Vagina (tissue), 2 donors: ENCODE data around the gene PRSS53.

ENCODE experiments used
- POLR2A ChIP-seq, 2 donors: fragments of 450-650 bp; IDR thresholded peaks; one replicate each; pipeline ENCODE4 v1.6.1; 2017; ENCODE audit warnings: antibody characterized with exemption in 2 of 2, mild to moderate bottlenecking in 2 of 2, moderate library complexity in 2 of 2
- TF ChIP-seq, protein P1 (sequence below), 3 experiments: fragments of 450-650 bp in 2 of 3; fragments of 200-600 bp in 1 of 3; sonication (generic) in 1 of 3; IDR thresholded peaks; one replicate each; pipeline ENCODE4 v1.5.1; 2017 to 2019; ENCODE audit warnings: antibody characterized with exemption in 3 of 3, mild to moderate bottlenecking in 2 of 3, moderate library complexity in 2 of 3

DNA sequence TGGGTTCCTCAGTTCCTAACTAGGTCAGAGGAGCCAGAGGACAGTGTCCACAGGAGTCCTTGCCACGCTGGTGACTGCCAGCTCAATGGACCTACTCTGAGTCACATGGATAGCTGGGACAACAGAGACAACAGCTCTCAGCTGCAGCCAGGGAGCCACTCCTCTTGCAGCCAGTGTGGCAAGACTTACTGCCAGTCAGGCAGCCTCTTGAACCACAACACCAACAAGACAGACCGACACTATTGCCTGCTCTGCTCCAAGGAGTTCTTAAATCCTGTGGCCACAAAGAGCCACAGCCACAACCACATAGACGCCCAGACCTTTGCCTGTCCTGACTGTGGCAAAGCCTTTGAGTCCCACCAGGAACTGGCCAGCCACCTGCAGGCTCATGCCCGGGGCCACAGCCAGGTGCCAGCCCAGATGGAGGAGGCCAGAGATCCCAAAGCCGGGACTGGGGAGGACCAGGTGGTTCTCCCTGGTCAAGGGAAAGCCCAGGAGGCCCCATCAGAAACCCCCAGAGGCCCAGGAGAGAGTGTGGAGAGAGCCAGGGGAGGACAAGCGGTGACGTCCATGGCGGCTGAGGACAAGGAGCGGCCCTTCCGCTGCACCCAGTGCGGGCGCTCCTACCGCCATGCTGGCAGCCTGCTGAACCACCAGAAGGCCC is 7.9 kb downstream of the PRSS53 start:
- TF ChIP-seq POLR2A (IDR thresholded peaks at IDR 0.05), result no peak
- TF ChIP-seq, protein P1, sequence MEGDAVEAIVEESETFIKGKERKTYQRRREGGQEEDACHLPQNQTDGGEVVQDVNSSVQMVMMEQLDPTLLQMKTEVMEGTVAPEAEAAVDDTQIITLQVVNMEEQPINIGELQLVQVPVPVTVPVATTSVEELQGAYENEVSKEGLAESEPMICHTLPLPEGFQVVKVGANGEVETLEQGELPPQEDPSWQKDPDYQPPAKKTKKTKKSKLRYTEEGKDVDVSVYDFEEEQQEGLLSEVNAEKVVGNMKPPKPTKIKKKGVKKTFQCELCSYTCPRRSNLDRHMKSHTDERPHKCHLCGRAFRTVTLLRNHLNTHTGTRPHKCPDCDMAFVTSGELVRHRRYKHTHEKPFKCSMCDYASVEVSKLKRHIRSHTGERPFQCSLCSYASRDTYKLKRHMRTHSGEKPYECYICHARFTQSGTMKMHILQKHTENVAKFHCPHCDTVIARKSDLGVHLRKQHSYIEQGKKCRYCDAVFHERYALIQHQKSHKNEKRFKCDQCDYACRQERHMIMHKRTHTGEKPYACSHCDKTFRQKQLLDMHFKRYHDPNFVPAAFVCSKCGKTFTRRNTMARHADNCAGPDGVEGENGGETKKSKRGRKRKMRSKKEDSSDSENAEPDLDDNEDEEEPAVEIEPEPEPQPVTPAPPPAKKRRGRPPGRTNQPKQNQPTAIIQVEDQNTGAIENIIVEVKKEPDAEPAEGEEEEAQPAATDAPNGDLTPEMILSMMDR (IDR thresholded peaks at IDR 0.05), result no peak
